Motor neuron (in vitro differentiated cells): ENCODE results near the gene IQCH. TPM values are rescaled to one million over a fixed set of nuclear protein-coding genes. Genes with fewer than 3 reads are reported as not detected.
A peak's percentile ranks its signal among the peaks of the same experiment; 100 is the strongest.

ENCODE experiments used
- ATAC-seq, 8 experiments: fragments of 200-7000 bp; cut with Tn5 transposase; replicated peaks in 6 of 8; 2 replicates each; pipeline ENCODE4 v1.8.0; 2021; ENCODE audit warnings: mild to moderate bottlenecking in 8 of 8, moderate library complexity in 8 of 8
- H3K27ac ChIP-seq, 2 donors: fragments of 250-450 bp; sonication (Bioruptor Pico); 2 replicates each; pipeline ENCODE4 v1.9.0; 2021; ENCODE audit warnings: antibody characterized with exemption in 2 of 2, mild to moderate bottlenecking in 2 of 2, moderate library complexity in 1 of 2
- H3K4me1 ChIP-seq, 2 donors: fragments of 250-450 bp; sonication (Bioruptor Pico); replicated peaks in 1 of 2; 2 replicates each; pipeline ENCODE4 v1.6.1; 2021; ENCODE audit warnings: antibody characterized with exemption in 2 of 2, mild to moderate bottlenecking in 2 of 2, moderate library complexity in 1 of 2
- H3K4me3 ChIP-seq, 5 donors: fragments of 250-450 bp; sonication (Bioruptor Pico); 2 replicates each; pipeline ENCODE4 v1.9.0; 2021; ENCODE audit warnings: antibody characterized with exemption in 5 of 5, mild to moderate bottlenecking in 5 of 5, moderate library complexity in 4 of 5
- WGBS, 10 experiments: fragments of 450-650 bp; shearing (Covaris generic); methylation state at CpG; one replicate each; pipeline ENCODE4 v1.0.0; 2022; 5-methylcytosine and 5-hydroxymethylcytosine counted together
- in situ Hi-C, 9 experiments: fragments of 400-800 bp; cut with MboI; loops; one replicate each; pipeline ENCODE4 v1.15.0; 2021; ENCODE audit warnings: low sequenced_read_pairs in 9 of 9, low pct_unique_long_range_greater_than_20kb in 2 of 9; ENCODE audit not compliant: unreplicated experiment in 9 of 9
- total RNA-seq, 8 experiments: library from RNA; unstranded; fragments of 300-600 nt; gene quantifications; 2 replicates each; pipeline versions ENCODE4 v1.2.3 to v1.2.4, GENCODE V29; 2022

IQCH gene
- 10 to 100 TPM in 1 of 8 experiments, 1 to 10 TPM in 7; 3.8 to 11.2 (median 5.3) TPM for total RNA-seq

DNA sequence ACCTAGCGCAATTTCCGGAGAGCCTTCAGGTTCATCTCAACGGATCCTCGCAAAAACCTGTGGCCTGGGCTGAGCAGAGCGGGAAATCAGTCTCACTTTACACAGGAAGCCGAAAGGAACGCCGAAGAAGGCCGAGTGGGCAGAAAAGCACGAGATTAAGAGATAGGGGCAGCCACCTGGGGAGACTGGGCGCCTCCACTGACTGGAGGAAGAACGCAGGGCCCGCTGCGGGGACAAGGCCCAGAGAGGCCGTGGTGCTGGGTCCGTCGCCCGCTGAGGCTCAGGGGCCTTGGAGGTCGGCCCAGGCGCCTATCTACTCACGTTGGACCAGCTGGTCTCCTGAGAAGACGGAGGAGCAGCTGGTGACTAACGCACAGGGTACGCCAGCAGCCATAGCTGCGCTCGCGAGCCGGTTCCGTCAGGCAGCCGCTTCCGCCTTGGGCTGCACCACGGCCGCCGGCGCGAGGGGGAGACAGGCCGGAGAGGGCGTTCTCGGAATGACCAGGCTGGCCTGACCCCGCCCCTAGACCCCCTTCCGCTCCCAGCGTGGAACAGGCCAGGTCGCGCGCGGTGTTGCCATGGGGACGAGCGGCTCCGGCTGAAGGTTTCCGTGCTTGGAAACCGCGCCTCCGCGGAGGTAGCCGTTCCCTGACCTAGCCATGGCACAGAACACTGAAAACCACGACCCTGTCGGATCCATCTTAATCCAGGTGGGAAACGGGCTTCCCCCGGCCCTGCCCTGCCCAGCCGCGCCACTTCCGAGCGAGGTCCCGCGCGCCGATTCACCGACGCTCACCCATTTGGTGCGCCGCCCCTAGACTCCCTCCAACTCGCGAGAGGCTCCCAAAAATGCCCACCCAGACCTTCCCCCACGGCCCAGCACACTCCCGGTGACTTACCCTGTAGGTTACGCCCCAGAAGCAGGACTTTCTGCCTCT lies at the start of gene IQCH, which contains the start of gene AAGAB:
TSS of gene IQCH (plus strand) at position 549 of the 938 bp plus-strand sequence. CDS start at position 660, 111 bp downstream.
TSS of gene AAGAB (minus strand) at position 424 of the 938 bp plus-strand sequence. CDS start at position 394, 30 bp downstream.
- peak; percentile 93 to 98 (median 96) for ATAC-seq
- in situ Hi-C loops: no loop called here
- 0 to 6% (median 1%) methylated on average over 1 to 28 of the region's 76 CpGs; no CpG with 5 or more reads in 1 of the 10 experiments for WGBS, 10 experiments
- H3K4me3 ChIP-seq: peak within 1 kb of the TSS; percentile 82 to 88 (median 85)
- peaks cover 7 to 9% of the 10 kb centered on the region in 2 donors for H3K4me1 ChIP-seq
- H3K27ac ChIP-seq: peak within 1 kb of the TSS; percentile 67 to 81

GRCh38 chr15:67207555-67208207 lies 46.9 kb upstream of the IQCH start:
- H3K4me3 ChIP-seq: no peak overlapping the region
- 86 to 100% (median 100%) methylated on average over 1 to 3 of the region's 3 CpGs for WGBS, 10 experiments
- H3K4me1 ChIP-seq: no peaks in the 10 kb centered on the region
- no peak overlapping the region for H3K27ac ChIP-seq
- in situ Hi-C loops: no loop called here
- ATAC-seq: no peak

GRCh38 chr15:67208396-67208795 lies 46.2 kb upstream of the IQCH start:
- no peak overlapping the region for H3K4me3 ChIP-seq
- WGBS, 10 experiments: 43 to 100% (median 92%) methylated on average over 1 to 2 of the region's 2 CpGs; no CpG with 5 or more reads in 2 of the 10 experiments
- no peak for ATAC-seq
- H3K4me1 ChIP-seq: no peaks in the 10 kb centered on the region
- H3K27ac ChIP-seq: no peak overlapping the region
- in situ Hi-C loops: no loop called here

DNA sequence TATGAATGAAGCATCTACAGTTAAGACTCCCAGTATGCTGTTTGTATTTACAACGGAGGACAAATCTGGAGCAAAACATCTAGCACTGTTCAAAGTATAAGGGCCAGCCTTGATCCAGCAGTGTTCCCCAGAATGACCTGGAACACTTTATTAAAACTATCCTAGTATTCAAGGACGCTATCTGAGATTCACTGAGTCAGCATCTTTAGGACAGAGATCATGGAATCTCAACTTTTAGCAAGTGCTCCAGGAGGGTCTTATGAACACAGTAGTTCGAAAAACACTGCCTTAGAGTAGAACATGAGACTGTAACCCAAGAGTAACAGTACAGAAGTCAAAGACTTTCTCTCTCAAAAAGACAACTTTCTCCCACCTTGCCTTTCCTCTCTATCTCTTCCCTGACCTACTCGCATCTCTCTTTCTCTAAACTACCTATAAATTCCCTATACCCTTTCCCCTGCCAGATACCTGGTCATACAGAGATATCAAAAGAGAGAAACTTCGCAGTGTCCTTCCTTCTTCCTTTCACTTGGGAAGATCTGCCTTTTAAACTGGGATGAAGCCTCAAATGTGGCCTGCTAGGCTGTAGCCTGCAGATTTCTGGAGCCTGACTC lies 43.9 kb upstream of the IQCH start:
- 88 to 100% (median 96%) methylated on average over 1 to 5 of the region's 5 CpGs; no CpG with 5 or more reads in 2 of the 10 experiments for WGBS, 10 experiments
- Histone ChIP-seq H3K4me1 (no peaks in the 10 kb centered on the region), H3K4me3 (no peak overlapping the region), H3K27ac (no peak overlapping the region)
- ATAC-seq: no peak
- in situ Hi-C loops: no loop called here

DNA sequence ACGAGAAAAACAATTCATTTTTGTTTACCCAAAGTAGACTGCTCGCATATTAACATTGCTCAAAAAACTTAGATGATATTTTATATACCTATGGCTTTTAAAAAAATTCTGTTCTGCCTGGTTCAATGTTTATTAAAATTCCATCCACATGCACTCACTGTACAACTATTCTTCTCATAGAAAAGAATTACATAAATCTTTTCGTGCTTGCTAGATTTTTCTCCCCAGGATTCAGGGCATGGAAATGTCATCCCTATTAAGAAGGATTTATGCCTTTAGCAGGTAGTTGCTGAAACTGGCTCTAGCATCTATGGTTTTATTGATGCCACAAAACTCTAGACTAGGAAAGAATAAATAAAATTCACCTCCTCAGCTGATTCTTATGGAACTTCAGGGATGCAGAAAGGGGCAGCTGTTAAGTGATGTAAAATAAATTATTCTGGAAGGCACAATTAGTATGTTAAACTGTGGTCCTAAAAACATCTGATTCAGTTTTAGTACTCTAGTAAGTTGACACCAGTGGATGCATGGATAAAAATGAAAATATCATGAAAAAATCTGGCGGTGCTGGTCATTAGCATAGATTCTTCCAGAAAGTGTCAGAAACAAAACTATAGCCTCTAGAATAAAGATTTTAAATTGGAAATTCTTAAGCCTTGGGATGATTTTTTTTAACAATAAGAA lies 41.8 kb upstream of the IQCH start:
- in situ Hi-C loops: no loop called here
- Histone ChIP-seq H3K4me3 (no peak overlapping the region), H3K27ac (no peak overlapping the region), H3K4me1 (no peaks in the 10 kb centered on the region)
- peak in 4 of 8 experiments; percentile 32 to 79 (median 58) for ATAC-seq
- 55 to 100% (median 87%) methylated on average over 2 to 4 of the region's 4 CpGs; no CpG with 5 or more reads in 1 of the 10 experiments for WGBS, 10 experiments

DNA sequence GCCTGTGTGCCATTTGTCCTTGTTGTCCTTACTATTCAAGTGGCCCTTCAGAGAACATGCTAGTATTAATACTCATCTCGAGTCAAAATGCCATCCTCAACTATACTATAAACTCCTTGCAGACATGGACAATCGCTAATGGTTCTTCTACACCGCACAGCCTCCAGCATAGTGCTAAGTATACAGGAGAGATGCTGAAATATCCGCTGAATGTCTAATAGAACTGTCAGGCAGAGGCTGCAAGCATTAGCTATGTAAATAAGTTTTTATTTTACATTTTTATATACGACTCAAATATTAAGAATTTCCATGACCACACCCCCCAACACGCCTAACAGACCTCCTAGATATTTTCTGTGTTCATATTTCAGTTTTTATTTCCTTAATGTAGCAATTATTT lies 39.5 kb upstream of the IQCH start:
- WGBS, 10 experiments: 7 to 97% (median 71%) methylated on average over 1 to 6 of the region's 6 CpGs
- no peak overlapping the region for H3K27ac ChIP-seq
- H3K4me1 ChIP-seq: no peaks in the 10 kb centered on the region
- no peak overlapping the region for H3K4me3 ChIP-seq
- in situ Hi-C loops: no loop called here
- ATAC-seq: peak in 2 of 8 experiments; percentile 23 to 91

- ATAC-seq: no peak
- in situ Hi-C loops: no loop called here
- Histone ChIP-seq H3K27ac (no peak overlapping the region), H3K4me3 (no peak overlapping the region), H3K4me1 (no peaks in the 10 kb centered on the region)
Observed at GRCh38 chr15:67216859-67217258, 37.7 kb upstream of the IQCH start.

GRCh38 chr15:67218428-67218827 lies 36.2 kb upstream of the IQCH start:
- no peaks in the 10 kb centered on the region for H3K4me1 ChIP-seq
- no peak overlapping the region for H3K4me3 ChIP-seq
- no peak for ATAC-seq
- no peak overlapping the region for H3K27ac ChIP-seq
- in situ Hi-C loops: no loop called here

GRCh38 chr15:67219288-67219687 lies 35.3 kb upstream of the IQCH start:
- WGBS, 10 experiments: 67 to 100% (median 93%) methylated on average over 1 to 2 of the region's 2 CpGs; no CpG with 5 or more reads in 2 of the 10 experiments
- in situ Hi-C loops: no loop called here
- Histone ChIP-seq H3K27ac (no peak overlapping the region), H3K4me3 (no peak overlapping the region), H3K4me1 (no peaks in the 10 kb centered on the region)
- ATAC-seq: no peak

- ATAC-seq: no peak
Observed at GRCh38 chr15:67224889-67225288, 29.7 kb upstream of the IQCH start.

DNA sequence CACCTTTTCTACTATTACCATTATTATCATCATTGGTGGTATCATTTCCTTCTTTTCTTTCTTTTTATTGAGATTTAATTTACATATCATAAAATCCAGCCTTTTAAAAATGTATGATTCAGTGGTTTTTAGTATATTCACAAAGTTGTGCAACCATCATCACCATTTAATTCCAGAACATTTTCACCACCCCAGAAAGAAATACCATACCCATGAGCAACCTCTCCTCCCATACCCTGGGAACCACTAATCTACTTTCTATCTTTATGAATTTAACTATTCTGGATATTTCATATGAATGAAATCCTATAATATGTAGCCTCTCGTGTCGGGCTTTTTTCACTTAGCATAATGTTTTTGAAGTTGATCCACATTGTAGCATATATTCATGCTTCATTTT lies 29.2 kb upstream of the IQCH start:
- no peak overlapping the region for H3K4me3 ChIP-seq
- in situ Hi-C loops: no loop called here
- WGBS, 10 experiments: 0 to 100% (median 82%) methylated on average over 1 to 2 of the region's 2 CpGs

More at GRCh38 chr15:67224889-67225288, 29.7 kb upstream of the IQCH start:
- 74 to 100% (median 97%) methylated on average over 1 to 3 of the region's 3 CpGs; no CpG with 5 or more reads in 1 of the 10 experiments for WGBS, 10 experiments
- no peaks in the 10 kb centered on the region for H3K4me1 ChIP-seq
- H3K27ac ChIP-seq: no peak overlapping the region
- no peak overlapping the region for H3K4me3 ChIP-seq
- in situ Hi-C loops: no loop called here

GRCh38 chr15:67227431-67227830 lies 27.2 kb upstream of the IQCH start:
- ATAC-seq: no peak
- 33 to 100% (median 80%) methylated on average over 1 of the region's 1 CpG; no CpG with 5 or more reads in 3 of the 10 experiments for WGBS, 10 experiments

More for the DNA sequence above, 29.2 kb upstream of the IQCH start:
- Histone ChIP-seq H3K27ac (no peak overlapping the region), H3K4me1 (no peaks in the 10 kb centered on the region)
- ATAC-seq: peak in 3 of 8 experiments; percentile 47 to 81 (median 65)

More at GRCh38 chr15:67227431-67227830, 27.2 kb upstream of the IQCH start:
- Histone ChIP-seq H3K4me1 (no peaks in the 10 kb centered on the region), H3K4me3 (no peak overlapping the region), H3K27ac (no peak overlapping the region)
- in situ Hi-C loops: no loop called here
